HepG2 (cell line): ENCODE results near the gene SPATA7.

ENCODE experiments used
- CBX1 ChIP-seq: IDR thresholded peaks from one replicate; pipeline ENCODE4 v1.6.1; 2016; ENCODE audit warnings: antibody characterized with exemption, low read depth
- CTCF ChIP-seq: sonication (generic); formaldehyde crosslinking; IDR thresholded peaks from 2 replicates; pipeline ENCODE4 v1.5.0; 2020; ENCODE audit warnings: mild to moderate bottlenecking, missing genetic modification reagents, moderate library complexity
- EZH2 ChIP-seq: conservative IDR thresholded peaks from 2 replicates; pipeline ENCODE4 v1.6.1; 2012; ENCODE audit warnings: mild to moderate bottlenecking, low read depth, low read length, moderate library complexity
- FLYWCH1 ChIP-seq: sonication (generic); formaldehyde crosslinking; IDR thresholded peaks from 2 replicates; pipeline ENCODE4 v1.8.1; 2023; ENCODE audit warnings: mild to moderate bottlenecking, missing genetic modification reagents
- NCOA5 ChIP-seq: sonication (generic); formaldehyde crosslinking; IDR thresholded peaks from 2 replicates; pipeline ENCODE4 v1.4.0; 2020; ENCODE audit warnings: missing genetic modification reagents
- NR1H2 ChIP-seq: sonication (generic); formaldehyde crosslinking; IDR thresholded peaks from 2 replicates; pipeline ENCODE4 v1.8.1; 2022; ENCODE audit warnings: low read depth, missing genetic modification reagents, borderline replicate concordance
- PAX8 ChIP-seq: sonication (generic); formaldehyde crosslinking; IDR thresholded peaks from 2 replicates; pipeline ENCODE4 v1.8.0; 2022; ENCODE audit warnings: mild to moderate bottlenecking, missing genetic modification reagents, borderline replicate concordance
- PRDM10 ChIP-seq: sonication (generic); formaldehyde crosslinking; IDR thresholded peaks from 2 replicates; pipeline ENCODE4 v1.4.0; 2020; ENCODE audit warnings: low read depth, missing genetic modification reagents
- U2AF1 ChIP-seq: fragments of 200-400 bp; formaldehyde crosslinking; optimal IDR thresholded peaks from 2 replicates; pipeline ENCODE3; 2017; ENCODE audit warnings: mild to moderate bottlenecking, low read depth, low read length
- ZBTB2 ChIP-seq: sonication (generic); formaldehyde crosslinking; IDR thresholded peaks from 2 replicates; pipeline ENCODE4 v1.8.0; 2022; ENCODE audit warnings: low read depth, missing genetic modification reagents
- ZNF563 ChIP-seq: sonication (generic); formaldehyde crosslinking; IDR thresholded peaks from 2 replicates; pipeline ENCODE4 v1.8.0; 2022; ENCODE audit warnings: mild to moderate bottlenecking, moderate library complexity, missing genetic modification reagents
- ZNF577 ChIP-seq: sonication (generic); formaldehyde crosslinking; IDR thresholded peaks from 2 replicates; pipeline ENCODE4 v1.4.0; 2020; ENCODE audit warnings: mild to moderate bottlenecking, low read depth, missing genetic modification reagents, borderline replicate concordance

- no peak for TF ChIP-seq CTCF
- no peak for TF ChIP-seq CBX1
- TF ChIP-seq ZNF563 (CRISPR knock-in tag) = no peak
- TF ChIP-seq PAX8 = no peak
- no peak for TF ChIP-seq NR1H2 (CRISPR knock-in tag)
- no peak for TF ChIP-seq U2AF1
- TF ChIP-seq PRDM10 (CRISPR knock-in tag) = no peak
- TF ChIP-seq ZNF577 (CRISPR knock-in tag) = no peak
- TF ChIP-seq EZH2 = no peak
- TF ChIP-seq FLYWCH1 (CRISPR knock-in tag) = no peak
- TF ChIP-seq NCOA5 = no peak
- no peak for TF ChIP-seq ZBTB2 (CRISPR knock-in tag)
These were observed 40.8 kb downstream of the SPATA7 start for GRCh38 chr14:88426271-88426670.
